MCF 10A (cell line): Measurements from ENCODE around the gene GRM1. TPM values are rescaled to one million over a fixed set of nuclear protein-coding genes. Genes with fewer than 3 reads are reported as not detected.
A peak's percentile ranks its signal among the peaks of the same experiment; 100 is the strongest.

Experiments used
- BruUV-seq: library from RNA; stranded (reverse); fragments of 400-500 nt; replicated peaks from 2 replicates; lab custom pipeline; 2021; lab: Mats Ljungman, UMichigan
- CTCF ChIA-PET: fragments of 300-600 bp; sonication (Branson Sonifier 250); formaldehyde crosslinking; extraction: SDS; loops from one replicate; lab custom pipeline; 2021; ENCODE audit warnings: antibody characterized with exemption, inconsistent platforms; lab: Yijun Ruan, JAX
- POLR2A ChIA-PET: fragments of 300-600, 350-650 bp; sonication (Branson Sonifier 250); formaldehyde crosslinking; extraction: SDS; loops from one replicate; lab custom pipeline; 2020; ENCODE audit warnings: antibody characterized with exemption, inconsistent platforms; lab: Yijun Ruan, JAX
- DNase-seq: peaks from one replicate; pipeline ENCODE4 v3.0.0-alpha.2; 2018; ENCODE audit not compliant: unreplicated experiment
- H3K27ac Mint-ChIP-seq: one replicate; pipeline ENCODE4 v1.8.0; 2022; ENCODE audit warnings: mild to moderate bottlenecking, low read depth, mixed read lengths; ENCODE audit not compliant: unreplicated experiment
- H3K27me3 Mint-ChIP-seq: one replicate; pipeline ENCODE4 v1.8.0; 2022; ENCODE audit warnings: mixed read lengths; ENCODE audit not compliant: insufficient read depth, unreplicated experiment
- H3K36me3 Mint-ChIP-seq: one replicate; pipeline ENCODE4 v1.8.0; 2022; ENCODE audit warnings: mild to moderate bottlenecking, moderate library complexity, mixed read lengths; ENCODE audit not compliant: insufficient read depth, unreplicated experiment
- H3K4me1 Mint-ChIP-seq: one replicate; pipeline ENCODE4 v1.8.0; 2022; ENCODE audit warnings: mixed read lengths; ENCODE audit not compliant: insufficient read depth, unreplicated experiment
- H3K4me3 Mint-ChIP-seq: one replicate; pipeline ENCODE4 v1.8.0; 2022; ENCODE audit warnings: mild to moderate bottlenecking, moderate library complexity, mixed read lengths; ENCODE audit not compliant: unreplicated experiment
- H3K9me3 Mint-ChIP-seq: one replicate; pipeline ENCODE4 v1.8.0; 2022; ENCODE audit warnings: mixed read lengths; ENCODE audit not compliant: unreplicated experiment
- CTCF ChIP-seq: fragments of 200-600 bp; IDR thresholded peaks from one replicate; pipeline ENCODE4 v1.8.0; 2022; ENCODE audit warnings: antibody characterized with exemption, mild to moderate bottlenecking; ENCODE audit not compliant: unreplicated experiment
- intact Hi-C: fragments of 100-400 bp; cut with micrococcal nuclease; formaldehyde crosslinking; loops from 2 replicates; pipeline ENCODE4 v1.14.1; 2022
- total RNA-seq: library from RNA; stranded (reverse); gene quantifications from 2 replicates; pipeline ENCODE4 v1.2.3, GENCODE V29; 2022

The GRM1 gene
- total RNA-seq, 1 experiment from 2014 or later: not detected

- no peaks in the 10 kb centered on the region for H3K4me1 Mint-ChIP-seq
- peaks cover 5% of the 10 kb centered on the region for H3K36me3 Mint-ChIP-seq
- H3K27ac Mint-ChIP-seq: no peak overlapping the region
- CTCF ChIA-PET: interaction anchor here (0.6 kb wide), 1 partner anchor 52 kb away, joined by 3 read pairs; no protein-coding TSS in a partner anchor
- no peak overlapping the region for H3K4me3 Mint-ChIP-seq
- POLR2A ChIA-PET: no interaction called here
- DNase-seq: peak; percentile 29
- no TSS peak for BruUV-seq
- peaks cover 13% of the 10 kb centered on the region for H3K9me3 Mint-ChIP-seq
- intact Hi-C loops: no loop called here
- TF ChIP-seq CTCF: no peak
- H3K27me3 Mint-ChIP-seq: no peaks in the 10 kb centered on the region
These were observed 83.1 kb downstream of the GRM1 start for GRCh38 chr6:146111881-146112450.

- H3K36me3 Mint-ChIP-seq: peaks cover 5% of the 10 kb centered on the region
- no peak overlapping the region for H3K4me3 Mint-ChIP-seq
- POLR2A ChIA-PET: interaction anchor here (0.6 to 1.0 kb wide), 2 partner anchors 13 to 14 kb away, joined by 3 to 4 read pairs; no protein-coding TSS in a partner anchor
These were observed 84.3 kb downstream of the GRM1 start for GRCh38 chr6:146113084-146113623.

GRCh38 chr6:146123616-146124015, 94.8 kb downstream of the GRM1 start:
- Mint-ChIP-seq H3K36me3 (no peaks in the 10 kb centered on the region), H3K27me3 (peaks cover 40% of the 10 kb centered on the region), H3K4me3 (no peak overlapping the region), H3K27ac (no peak overlapping the region), H3K9me3 (no peaks in the 10 kb centered on the region), H3K4me1 (no peaks in the 10 kb centered on the region)
- intact Hi-C loops: no loop called here
- no TSS peak for BruUV-seq
- DNase-seq: no peak
- no peak for TF ChIP-seq CTCF
- POLR2A ChIA-PET: interaction anchor here (1.1 kb wide), 1 partner anchor 22 kb away, joined by 3 read pairs; no protein-coding TSS in a partner anchor
- CTCF ChIA-PET: interaction anchor here (0.7 kb wide), 1 partner anchor 11 kb away, joined by 4 read pairs; no protein-coding TSS in a partner anchor

More at GRCh38 chr6:146113084-146113623, 84.3 kb downstream of the GRM1 start:
- Mint-ChIP-seq H3K27me3 (no peaks in the 10 kb centered on the region), H3K4me1 (no peaks in the 10 kb centered on the region), H3K27ac (no peak overlapping the region), H3K9me3 (peaks cover 13% of the 10 kb centered on the region)
- CTCF ChIA-PET: no interaction called here
- BruUV-seq: no TSS peak
- TF ChIP-seq CTCF: no peak
- DNase-seq: no peak
- intact Hi-C loops: no loop called here

- Mint-ChIP-seq H3K27me3 (peaks cover 23% of the 10 kb centered on the region), H3K36me3 (no peaks in the 10 kb centered on the region), H3K4me1 (no peaks in the 10 kb centered on the region), H3K27ac (no peak overlapping the region), H3K4me3 (no peak overlapping the region), H3K9me3 (no peaks in the 10 kb centered on the region)
- TF ChIP-seq CTCF: no peak
- BruUV-seq: no TSS peak
- ChIA-PET CTCF (interaction anchor here (0.6 kb wide), 1 partner anchor 481 kb away, joined by 4 read pairs; no protein-coding TSS in a partner anchor), POLR2A (interaction anchor here (1.1 kb wide), 1 partner anchor 15 kb away, joined by 4 read pairs; no protein-coding TSS in a partner anchor)
- intact Hi-C loops: no loop called here
- no peak for DNase-seq
These were observed 98.8 kb downstream of the GRM1 start for GRCh38 chr6:146127447-146128215.
